ENCODE data around the gene IL22RA1.

IL22RA1 gene

GRCh38 chr1:24111262-24111995 is 31.5 kb downstream of the IL22RA1 start:
- no peak for DNase-seq

- no peak for DNase-seq
Observed at GRCh38 chr1:24110642-24111261, 32.2 kb downstream of the IL22RA1 start.

GRCh38 chr1:24109686-24110475 is 33.1 kb downstream of the IL22RA1 start:
- no peak for DNase-seq

GRCh38 chr1:24109166-24109483 is 33.8 kb downstream of the IL22RA1 start:
- no peak for DNase-seq

- no peak for DNase-seq
Observed at GRCh38 chr1:24108334-24109165, 34.4 kb downstream of the IL22RA1 start.

GRCh38 chr1:24107462-24108138 is 35.3 kb downstream of the IL22RA1 start:
- no peak for DNase-seq

GRCh38 chr1:24105368-24106160 is 37.4 kb downstream of the IL22RA1 start:
- no peak for DNase-seq

- no peak for DNase-seq
Observed at GRCh38 chr1:24104854-24105253, 38.1 kb downstream of the IL22RA1 start.

- no peak for DNase-seq
Observed at GRCh38 chr1:24103879-24104278, 39.1 kb downstream of the IL22RA1 start.

GRCh38 chr1:24103408-24103807 is 39.5 kb downstream of the IL22RA1 start:
- no peak for DNase-seq

- DNase-seq: no peak
Observed at GRCh38 chr1:24102961-24103360, 40.0 kb downstream of the IL22RA1 start.

- no peak for DNase-seq
Observed at GRCh38 chr1:24101796-24102586, 40.9 kb downstream of the IL22RA1 start.

GRCh38 chr1:24100945-24101737 is 41.8 kb downstream of the IL22RA1 start:
- no peak for DNase-seq

GRCh38 chr1:24098943-24099638 is 43.8 kb downstream of the IL22RA1 start:
- no peak for DNase-seq

GRCh38 chr1:24098102-24098501 is 44.8 kb downstream of the IL22RA1 start:
- no peak for DNase-seq

- no peak for DNase-seq
Observed at GRCh38 chr1:24097663-24098062, 45.3 kb downstream of the IL22RA1 start.

GRCh38 chr1:24096739-24097103 is 46.2 kb downstream of the IL22RA1 start:
- no peak for DNase-seq

- no peak for DNase-seq
Observed at GRCh38 chr1:24096009-24096738, 46.8 kb downstream of the IL22RA1 start.

All from CD4-positive, alpha-beta T cell treated with Interleukin-4 for 4 hours (primary cell).